Measurements from ENCODE around the gene BAIAP3.

Gene BAIAP3

DNA sequence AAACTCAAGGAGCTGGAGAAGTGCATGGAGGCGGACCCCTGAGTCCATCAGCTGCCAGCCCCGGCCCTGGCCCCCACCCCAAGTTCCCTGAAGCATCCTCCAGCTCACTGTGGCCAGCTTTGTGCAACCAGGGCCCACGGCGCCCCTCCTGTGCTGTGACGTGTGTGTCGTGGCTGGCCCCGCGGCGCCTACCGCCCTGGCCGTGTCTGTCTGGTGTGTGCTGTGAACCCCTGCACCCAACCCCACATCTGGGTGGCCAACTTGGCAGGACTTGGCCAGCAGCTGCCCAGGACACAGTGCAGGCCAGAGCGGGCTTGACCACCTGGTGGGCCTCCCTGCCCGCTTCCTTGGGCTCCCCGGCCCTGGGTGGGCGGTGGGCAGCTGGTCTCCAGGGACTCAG is 15.0 kb downstream of the BAIAP3 start:
- no peak for DNase-seq (ENCODE audit: low spot score)
- in situ Hi-C loops (cut with MboI; ENCODE audit: low pct_unique_long_range_greater_than_20kb, low sequenced_read_pairs, unreplicated experiment) = no loop called here
- TF ChIP-seq CTCF (IDR thresholded peaks at IDR 0.05; ENCODE audit: extremely low read depth, insufficient read depth, missing control alignments) = no peak

GRCh38 chr16:1348926-1349325 is 15.5 kb downstream of the BAIAP3 start:
- TF ChIP-seq CTCF (IDR thresholded peaks at IDR 0.05; ENCODE audit: extremely low read depth, insufficient read depth, missing control alignments) = no peak
- in situ Hi-C loops (cut with MboI; ENCODE audit: low pct_unique_long_range_greater_than_20kb, low sequenced_read_pairs, unreplicated experiment) = no loop called here
- no peak for DNase-seq (ENCODE audit: low spot score)

GRCh38 chr16:1349351-1349750 is 15.9 kb downstream of the BAIAP3 start:
- in situ Hi-C loops (cut with MboI; ENCODE audit: low pct_unique_long_range_greater_than_20kb, low sequenced_read_pairs, unreplicated experiment) = no loop called here
- no peak for TF ChIP-seq CTCF (IDR thresholded peaks at IDR 0.05; ENCODE audit: extremely low read depth, insufficient read depth, missing control alignments)
- no peak for DNase-seq (ENCODE audit: low spot score)

- TF ChIP-seq CTCF (IDR thresholded peaks at IDR 0.05; ENCODE audit: extremely low read depth, insufficient read depth, missing control alignments) = no peak
- DNase-seq (ENCODE audit: low spot score) = no peak
- in situ Hi-C loops (cut with MboI; ENCODE audit: low pct_unique_long_range_greater_than_20kb, low sequenced_read_pairs, unreplicated experiment) = no loop called here
Measured at GRCh38 chr16:1349951-1350350, 16.5 kb downstream of the BAIAP3 start.

GRCh38 chr16:1350691-1351090 is 17.2 kb downstream of the BAIAP3 start:
- DNase-seq (ENCODE audit: low spot score) = no peak
- no peak for TF ChIP-seq CTCF (IDR thresholded peaks at IDR 0.05; ENCODE audit: extremely low read depth, insufficient read depth, missing control alignments)
- in situ Hi-C loops (cut with MboI; ENCODE audit: low pct_unique_long_range_greater_than_20kb, low sequenced_read_pairs, unreplicated experiment) = no loop called here

- in situ Hi-C loops (cut with MboI; ENCODE audit: low pct_unique_long_range_greater_than_20kb, low sequenced_read_pairs, unreplicated experiment) = no loop called here
- DNase-seq (ENCODE audit: low spot score) = no peak
- no peak for TF ChIP-seq CTCF (IDR thresholded peaks at IDR 0.05; ENCODE audit: extremely low read depth, insufficient read depth, missing control alignments)
Measured at GRCh38 chr16:1351215-1351581, 17.8 kb downstream of the BAIAP3 start.
